ENCODE data around the gene TRUB1.

The TRUB1 gene

DNA sequence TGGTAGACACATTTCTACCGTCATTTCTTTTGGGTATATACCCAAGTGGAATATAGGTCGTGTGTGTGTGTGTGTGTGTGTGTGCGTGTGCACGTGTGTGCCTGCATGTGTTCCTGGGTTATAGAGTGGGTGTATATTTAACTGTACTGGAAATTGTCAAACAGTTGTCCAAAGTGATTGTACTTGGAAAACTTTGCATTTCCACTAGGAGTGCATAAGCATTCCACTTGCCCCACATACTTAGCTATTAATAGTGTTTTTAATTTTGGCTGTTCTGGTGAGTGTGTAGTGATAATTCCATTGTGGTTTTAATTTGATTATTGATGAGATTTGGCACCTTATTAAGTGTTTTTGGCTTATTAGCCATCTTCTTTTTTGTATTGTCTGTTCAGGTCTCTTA, 25.9 kb downstream of the TRUB1 start:
- Histone ChIP-seq H4K20me1 (ENCODE audit: insufficient read depth) (no peaks in the 10 kb centered on the region), H2AFZ (ENCODE audit: low read depth) (no peak overlapping the region), H3K4me3 (IDR thresholded peaks at IDR 0.05; ENCODE audit: insufficient read depth, low read depth, low read length) (no peak overlapping the region), H3K79me2 (ENCODE audit: insufficient read depth, low read depth) (peaks cover 8% of the 10 kb centered on the region; the same call in 1 of the 2 replicates), H3K27me3 (ENCODE audit: insufficient read depth, low read depth) (no peaks in the 10 kb centered on the region), H3K9ac (no peak overlapping the region), H3K36me3 (ENCODE audit: insufficient read depth) (no peaks in the 10 kb centered on the region), H3K4me2 (no peak overlapping the region), H3K27ac (no peak overlapping the region), H3K4me1 (ENCODE audit: low read depth, poor library complexity, severe bottlenecking) (no peaks in the 10 kb centered on the region)
- TF ChIP-seq, protein P1, sequence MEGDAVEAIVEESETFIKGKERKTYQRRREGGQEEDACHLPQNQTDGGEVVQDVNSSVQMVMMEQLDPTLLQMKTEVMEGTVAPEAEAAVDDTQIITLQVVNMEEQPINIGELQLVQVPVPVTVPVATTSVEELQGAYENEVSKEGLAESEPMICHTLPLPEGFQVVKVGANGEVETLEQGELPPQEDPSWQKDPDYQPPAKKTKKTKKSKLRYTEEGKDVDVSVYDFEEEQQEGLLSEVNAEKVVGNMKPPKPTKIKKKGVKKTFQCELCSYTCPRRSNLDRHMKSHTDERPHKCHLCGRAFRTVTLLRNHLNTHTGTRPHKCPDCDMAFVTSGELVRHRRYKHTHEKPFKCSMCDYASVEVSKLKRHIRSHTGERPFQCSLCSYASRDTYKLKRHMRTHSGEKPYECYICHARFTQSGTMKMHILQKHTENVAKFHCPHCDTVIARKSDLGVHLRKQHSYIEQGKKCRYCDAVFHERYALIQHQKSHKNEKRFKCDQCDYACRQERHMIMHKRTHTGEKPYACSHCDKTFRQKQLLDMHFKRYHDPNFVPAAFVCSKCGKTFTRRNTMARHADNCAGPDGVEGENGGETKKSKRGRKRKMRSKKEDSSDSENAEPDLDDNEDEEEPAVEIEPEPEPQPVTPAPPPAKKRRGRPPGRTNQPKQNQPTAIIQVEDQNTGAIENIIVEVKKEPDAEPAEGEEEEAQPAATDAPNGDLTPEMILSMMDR (conservative IDR thresholded peaks at IDR 0.05; ENCODE audit: low read depth, low read length): no peak

DNA sequence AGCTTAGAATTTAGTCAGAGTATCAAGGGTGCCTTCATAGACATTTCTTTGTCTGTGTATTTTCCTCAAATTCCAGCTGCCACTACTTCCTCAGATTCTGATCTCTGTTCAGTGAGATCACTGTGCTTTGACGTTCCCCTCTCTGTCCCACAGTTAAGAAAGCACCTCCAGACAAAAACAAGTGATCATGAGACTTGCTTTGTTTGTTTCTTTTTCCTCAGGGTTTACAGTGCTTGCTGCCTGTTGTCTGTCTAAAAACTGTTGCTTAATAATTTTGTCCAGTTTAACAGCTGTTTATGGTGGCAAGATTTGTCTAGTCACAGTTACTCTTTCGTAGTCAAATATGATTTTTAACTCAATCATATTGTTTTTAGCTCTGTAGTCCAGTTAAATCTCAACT, 29.1 kb downstream of the TRUB1 start:
- Histone ChIP-seq H2AFZ (ENCODE audit: low read depth) (no peak overlapping the region), H3K27ac (no peak overlapping the region), H4K20me1 (ENCODE audit: insufficient read depth) (no peaks in the 10 kb centered on the region), H3K4me3 (IDR thresholded peaks at IDR 0.05; ENCODE audit: insufficient read depth, low read depth, low read length) (no peak overlapping the region), H3K27me3 (ENCODE audit: insufficient read depth, low read depth) (no peaks in the 10 kb centered on the region), H3K36me3 (ENCODE audit: insufficient read depth) (no peaks in the 10 kb centered on the region), H3K79me2 (ENCODE audit: insufficient read depth, low read depth) (peaks cover 8% of the 10 kb centered on the region; the same call in 1 of the 2 replicates), H3K9ac (no peak overlapping the region), H3K4me2 (no peak overlapping the region), H3K4me1 (ENCODE audit: low read depth, poor library complexity, severe bottlenecking) (no peaks in the 10 kb centered on the region)
- TF ChIP-seq, protein P1 (conservative IDR thresholded peaks at IDR 0.05; ENCODE audit: low read depth, low read length): no peak

DNA sequence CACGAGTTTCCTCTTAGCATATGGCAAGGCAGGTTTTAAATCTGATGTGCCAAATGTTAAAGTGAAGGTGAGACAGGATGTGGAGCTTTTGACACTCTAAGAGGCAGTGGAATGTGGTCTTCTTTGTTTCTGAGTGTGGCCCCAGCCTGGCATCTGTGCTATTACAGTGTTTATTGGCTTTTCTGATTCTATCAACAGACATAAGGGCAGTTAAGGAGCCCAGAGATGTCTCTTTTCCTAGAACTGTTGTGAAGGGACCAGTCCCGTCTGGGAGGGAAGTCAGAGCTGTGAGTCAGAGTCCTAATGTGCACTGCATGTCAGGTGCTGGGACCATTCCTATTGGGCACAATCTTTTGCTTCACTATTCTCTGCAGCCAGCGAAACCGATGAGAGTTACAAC, 32.5 kb downstream of the TRUB1 start:
- Histone ChIP-seq H3K9ac (no peak overlapping the region), H3K4me2 (no peak overlapping the region), H3K4me1 (ENCODE audit: low read depth, poor library complexity, severe bottlenecking) (no peaks in the 10 kb centered on the region), H3K36me3 (ENCODE audit: insufficient read depth) (no peaks in the 10 kb centered on the region), H4K20me1 (ENCODE audit: insufficient read depth) (no peaks in the 10 kb centered on the region), H3K27ac (no peak overlapping the region), H3K79me2 (ENCODE audit: insufficient read depth, low read depth) (0 out of 2 replicates have a peak, but pooled peaks cover 5% of the 10 kb centered on the region), H2AFZ (ENCODE audit: low read depth) (no peak overlapping the region), H3K4me3 (IDR thresholded peaks at IDR 0.05; ENCODE audit: insufficient read depth, low read depth, low read length) (no peak overlapping the region), H3K27me3 (ENCODE audit: insufficient read depth, low read depth) (no peaks in the 10 kb centered on the region)
- TF ChIP-seq, protein P1 (conservative IDR thresholded peaks at IDR 0.05; ENCODE audit: low read depth, low read length): no peak

DNA sequence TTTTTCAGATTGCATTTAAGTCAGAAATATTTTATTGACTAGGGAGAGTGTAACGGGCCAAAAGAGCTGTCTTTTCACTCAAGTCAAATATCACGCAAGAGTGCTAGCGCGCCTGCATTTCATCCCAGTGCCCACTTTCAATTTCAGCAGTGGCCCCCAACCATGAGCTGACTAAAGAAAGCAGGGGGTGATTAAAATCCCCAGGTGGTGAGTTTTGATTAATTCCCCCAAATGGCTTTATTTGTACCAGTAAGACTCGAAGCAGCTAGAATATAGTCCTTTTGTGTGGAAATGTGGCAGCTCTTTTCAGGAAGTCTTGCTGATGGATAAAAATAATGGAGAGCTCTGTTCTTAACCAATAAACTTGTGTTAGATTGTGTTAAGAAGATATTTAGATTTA, 35.3 kb downstream of the TRUB1 start:
- Histone ChIP-seq H3K4me2 (no peak overlapping the region), H4K20me1 (ENCODE audit: insufficient read depth) (no peaks in the 10 kb centered on the region), H3K9ac (no peak overlapping the region), H3K4me1 (ENCODE audit: low read depth, poor library complexity, severe bottlenecking) (no peaks in the 10 kb centered on the region), H3K27me3 (ENCODE audit: insufficient read depth, low read depth) (no peaks in the 10 kb centered on the region), H3K27ac (no peak overlapping the region), H3K36me3 (ENCODE audit: insufficient read depth) (no peaks in the 10 kb centered on the region), H2AFZ (ENCODE audit: low read depth) (no peak overlapping the region), H3K79me2 (ENCODE audit: insufficient read depth, low read depth) (no peaks in the 10 kb centered on the region), H3K4me3 (IDR thresholded peaks at IDR 0.05; ENCODE audit: insufficient read depth, low read depth, low read length) (no peak overlapping the region)
- TF ChIP-seq, protein P1 (conservative IDR thresholded peaks at IDR 0.05; ENCODE audit: low read depth, low read length): no peak

Measured in KMS-11 (cell line).